Breast epithelium (tissue), 4 donors: ENCODE data around the gene CPN1. TPM values are rescaled to one million over a fixed set of nuclear protein-coding genes. Genes with fewer than 3 reads are reported as not detected.

Experiments used
- DNase-seq, 2 donors: peaks; one replicate each; pipeline ENCODE4 v3.0.0-alpha.2; 2019; ENCODE audit warnings: low spot score in 2 of 2
- H3K27ac ChIP-seq, 2 donors: fragments of 200-600 bp; sonication (generic) in 1 of 2; one replicate each; pipeline ENCODE4 v1.5.1; 2016 to 2019; ENCODE audit warnings: mild to moderate bottlenecking in 1 of 2
- H3K27me3 ChIP-seq, 2 donors: fragments of 200-600 bp; sonication (generic) in 1 of 2; one replicate each; pipeline versions ENCODE4 v1.5.1 to v1.6.0; 2017 to 2019; ENCODE audit warnings: control low read depth in 1 of 2, mild to moderate bottlenecking in 1 of 2
- H3K36me3 ChIP-seq: fragments of 200-600 bp; one replicate; pipeline ENCODE4 v1.5.1; 2019
- H3K4me1 ChIP-seq, 2 donors: fragments of 200-600 bp; sonication (generic); one replicate each; pipeline ENCODE4 v1.5.1; 2016 to 2019; ENCODE audit warnings: control low read depth in 1 of 2
- H3K4me3 ChIP-seq, 3 donors: fragments of 200-600 bp; sonication (generic); 1 replicate in 2 of 3; 2 replicates in 1 of 3; pipeline ENCODE4 v1.5.1; 2016 to 2019; ENCODE audit warnings: mild to moderate bottlenecking in 3 of 3, moderate library complexity in 2 of 3
- H3K9me3 ChIP-seq, 2 donors: fragments of 200-600 bp; sonication (generic) in 1 of 2; one replicate each; pipeline ENCODE4 v1.5.1; 2016 to 2019; ENCODE audit warnings: control low read depth in 1 of 2
- CTCF ChIP-seq, 3 donors: fragments of 450-650 bp; IDR thresholded peaks; one replicate each; pipeline ENCODE4 v1.5.1; 2016 to 2017; ENCODE audit warnings: antibody characterized with exemption in 3 of 3, mild to moderate bottlenecking in 3 of 3, moderate library complexity in 3 of 3
- POLR2A ChIP-seq: fragments of 450-650 bp; IDR thresholded peaks from one replicate; pipeline ENCODE4 v1.6.1; 2016; ENCODE audit warnings: antibody characterized with exemption, mild to moderate bottlenecking, moderate library complexity
- POLR2AphosphoS5 ChIP-seq, 3 donors: sonication (generic); formaldehyde crosslinking; IDR thresholded peaks; one replicate each; pipeline ENCODE4 v1.6.1; 2017; ENCODE audit warnings: antibody characterized with exemption in 3 of 3
- intact Hi-C: fragments of 100-400 bp; cut with DNase I; formaldehyde crosslinking; loops from one replicate; pipeline ENCODE4 v1.15.1; 2023; ENCODE audit warnings: low total_unique reads
- total RNA-seq, 3 donors: library from RNA; depleted of rRNA; stranded (reverse); fragments of >200 nt; gene quantifications; one replicate each; pipeline ENCODE4 v1.1.0, GENCODE V29; 2016

The CPN1 gene
- total RNA-seq, 3 donors from 2014 or later: not detected

- TF ChIP-seq POLR2AphosphoS5 (IDR thresholded peaks at IDR 0.05): no peak
- TF ChIP-seq POLR2A: no peak
- no peak for TF ChIP-seq CTCF (IDR thresholded peaks at IDR 0.05)
- Histone ChIP-seq H3K27ac (no peak overlapping the region), H3K27me3 (no peaks in the 10 kb centered on the region), H3K4me3 (no peak overlapping the region), H3K4me1 (no peaks in the 10 kb centered on the region), H3K9me3 (peaks cover 3 to 4% of the 10 kb centered on the region in 2 donors), H3K36me3 (no peaks in the 10 kb centered on the region)
- intact Hi-C loops: no loop called here
- no peak for DNase-seq
These were observed 56.9 kb downstream of the CPN1 start for GRCh38 chr10:100024748-100025147.

GRCh38 chr10:100022403-100022802 is 59.3 kb downstream of the CPN1 start:
- no peak for DNase-seq
- TF ChIP-seq POLR2A (no peak), POLR2AphosphoS5 (IDR thresholded peaks at IDR 0.05) (no peak), CTCF (IDR thresholded peaks at IDR 0.05) (no peak)
- intact Hi-C loops: no loop called here
- Histone ChIP-seq H3K27ac (no peak overlapping the region), H3K4me1 (no peaks in the 10 kb centered on the region), H3K9me3 (peaks cover 0 to 4% of the 10 kb centered on the region in 2 donors), H3K27me3 (no peaks in the 10 kb centered on the region), H3K4me3 (no peak overlapping the region), H3K36me3 (no peaks in the 10 kb centered on the region)

- no peaks in the 10 kb centered on the region for H3K9me3 ChIP-seq
- no peak for DNase-seq
- H3K4me1 ChIP-seq: no peaks in the 10 kb centered on the region
- no peak overlapping the region for H3K4me3 ChIP-seq
- no peaks in the 10 kb centered on the region for H3K36me3 ChIP-seq
- TF ChIP-seq POLR2A: no peak
- no peak for TF ChIP-seq CTCF (IDR thresholded peaks at IDR 0.05)
- TF ChIP-seq POLR2AphosphoS5 (IDR thresholded peaks at IDR 0.05): no peak
- intact Hi-C loops: no loop called here
- H3K27me3 ChIP-seq: no peaks in the 10 kb centered on the region
- no peak overlapping the region for H3K27ac ChIP-seq
These were observed 60.3 kb downstream of the CPN1 start for GRCh38 chr10:100021322-100021721.

GRCh38 chr10:100020886-100021253 is 60.8 kb downstream of the CPN1 start:
- Histone ChIP-seq H3K27ac (no peak overlapping the region), H3K4me1 (no peaks in the 10 kb centered on the region), H3K36me3 (no peaks in the 10 kb centered on the region), H3K4me3 (no peak overlapping the region), H3K9me3 (no peaks in the 10 kb centered on the region), H3K27me3 (no peaks in the 10 kb centered on the region)
- no peak for DNase-seq
- TF ChIP-seq CTCF (IDR thresholded peaks at IDR 0.05) (no peak), POLR2A (no peak), POLR2AphosphoS5 (IDR thresholded peaks at IDR 0.05) (no peak)
- intact Hi-C loops: no loop called here

GRCh38 chr10:100020142-100020885 is 61.4 kb downstream of the CPN1 start:
- H3K36me3 ChIP-seq: no peaks in the 10 kb centered on the region
- no peak overlapping the region for H3K27ac ChIP-seq
- no peak for TF ChIP-seq POLR2AphosphoS5 (IDR thresholded peaks at IDR 0.05)
- no peak for TF ChIP-seq CTCF (IDR thresholded peaks at IDR 0.05)
- no peak for TF ChIP-seq POLR2A
- H3K4me3 ChIP-seq: no peak overlapping the region
- DNase-seq: no peak
- no peaks in the 10 kb centered on the region for H3K4me1 ChIP-seq
- no peaks in the 10 kb centered on the region for H3K27me3 ChIP-seq
- H3K9me3 ChIP-seq: no peaks in the 10 kb centered on the region
- intact Hi-C loops: no loop called here
